Left ventricle myocardium superior (tissue), 1 donor: ENCODE results near the gene MTX3. TPM values are rescaled to one million over a fixed set of nuclear protein-coding genes. Genes with fewer than 3 reads are reported as not detected.

Experiments used
- ATAC-seq: fragments of 200-7000 bp; cut with Tn5 transposase; one replicate; pipeline ENCODE4 v1.9.1; 2020; ENCODE audit warnings: mild to moderate bottlenecking, moderate library complexity
- DNase-seq: peaks from one replicate; pipeline ENCODE4 v3.0.0-alpha.2; 2020
- intact Hi-C: fragments of 100-400 bp; cut with micrococcal nuclease; formaldehyde crosslinking; loops from one replicate; pipeline ENCODE4 v1.11.0; 2022
- total RNA-seq: library from RNA; stranded (reverse); fragmentation: NEBNext Ultra II Directional; extraction: Animal tissue kit (Norgen Biotek cat#: 25700); gene quantifications from one replicate; pipeline ENCODE4 v1.2.1, GENCODE V29; 2021
- donor health status: DM: no; HTN: yes; CAD: no; lungs with severe emphysema.

Gene MTX3
- total RNA-seq, 1 donor from 2014 or later: 10.6 TPM

- ATAC-seq (no peak), DNase-seq (no peak)
- intact Hi-C loops: no loop called here
Observed at GRCh38 chr5:79985288-79985687, 5.8 kb downstream of the MTX3 start.

GRCh38 chr5:79984363-79984762 lies 6.7 kb downstream of the MTX3 start:
- intact Hi-C loops: no loop called here
- no peak for DNase-seq
- ATAC-seq: no peak

DNA sequence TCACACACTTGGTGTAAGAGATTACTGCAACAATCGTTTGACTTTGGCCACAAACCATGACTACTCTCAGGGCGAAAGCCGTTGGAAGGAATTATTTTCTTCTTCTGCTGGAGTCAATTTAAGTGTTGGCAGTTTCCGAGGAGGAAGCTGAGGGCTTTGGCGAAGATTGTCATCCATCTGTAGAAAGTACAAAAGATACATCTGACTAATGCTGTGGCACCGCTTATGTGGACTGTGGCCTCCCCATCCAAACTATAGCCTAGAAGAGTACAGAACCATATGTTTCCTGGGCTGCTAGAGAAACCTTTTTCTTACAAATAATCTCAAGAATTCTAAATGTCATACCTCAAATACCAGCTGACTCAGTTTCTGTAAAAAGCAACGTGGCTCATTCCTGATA lies 7.4 kb downstream of the MTX3 start:
- no peak for DNase-seq
- intact Hi-C loops: no loop called here

DNA sequence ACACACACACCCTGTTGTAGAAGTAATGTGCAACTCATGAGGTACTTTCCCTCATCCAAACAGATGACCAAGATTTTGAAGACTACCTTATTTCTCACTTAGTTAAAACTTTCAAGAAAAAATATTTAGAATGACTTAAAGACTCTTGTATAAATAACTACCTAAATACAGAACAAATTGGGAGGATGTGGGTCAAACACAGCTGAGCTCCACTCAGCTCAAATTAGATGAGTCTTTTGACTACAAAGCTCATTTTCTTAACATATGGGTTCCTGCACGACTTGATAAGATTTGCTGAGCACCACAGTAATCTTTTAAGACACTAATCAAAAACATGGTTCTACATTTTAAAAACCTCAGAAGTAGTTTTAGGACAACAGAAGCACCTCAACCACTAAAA lies 8.9 kb downstream of the MTX3 start:
- DNase-seq (no peak), ATAC-seq (no peak)
- intact Hi-C loops: no loop called here

More for the DNA sequence above, 7.4 kb downstream of the MTX3 start:
- no peak for ATAC-seq

- intact Hi-C loops: no loop called here
- DNase-seq (no peak), ATAC-seq (no peak)
Observed at GRCh38 chr5:79976759-79977515, 14.1 kb downstream of the MTX3 start.

- ATAC-seq (no peak), DNase-seq (no peak)
- intact Hi-C loops: no loop called here
Observed at GRCh38 chr5:79975422-79975821, 15.6 kb downstream of the MTX3 start.

GRCh38 chr5:79974886-79975285 lies 16.2 kb downstream of the MTX3 start:
- ATAC-seq (peak; percentile 60), DNase-seq (no peak)
- intact Hi-C loops: no loop called here

GRCh38 chr5:79973996-79974395 lies 17.1 kb downstream of the MTX3 start:
- no peak for DNase-seq
- intact Hi-C loops: no loop called here
- ATAC-seq: no peak

DNA sequence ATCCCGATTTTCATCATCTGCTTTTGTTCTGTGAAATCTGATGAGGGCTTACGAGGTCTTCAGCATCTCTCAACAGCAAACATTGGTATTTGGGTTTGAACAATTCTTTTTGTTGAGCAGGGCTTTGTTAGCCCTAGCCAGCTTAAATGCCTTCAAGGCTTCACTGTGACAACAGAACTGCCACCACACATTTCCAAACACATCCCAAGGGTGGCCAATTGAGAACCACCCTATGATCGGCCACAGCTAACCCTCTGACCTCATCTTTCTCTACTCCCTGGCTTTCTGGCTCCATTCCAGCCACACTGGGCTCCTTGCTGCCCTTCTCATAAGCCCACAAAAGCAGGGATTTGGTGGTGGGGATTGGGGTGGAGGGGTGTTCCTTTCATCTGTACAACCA lies 17.6 kb downstream of the MTX3 start:
- intact Hi-C loops: no loop called here
- DNase-seq (no peak), ATAC-seq (no peak)

DNA sequence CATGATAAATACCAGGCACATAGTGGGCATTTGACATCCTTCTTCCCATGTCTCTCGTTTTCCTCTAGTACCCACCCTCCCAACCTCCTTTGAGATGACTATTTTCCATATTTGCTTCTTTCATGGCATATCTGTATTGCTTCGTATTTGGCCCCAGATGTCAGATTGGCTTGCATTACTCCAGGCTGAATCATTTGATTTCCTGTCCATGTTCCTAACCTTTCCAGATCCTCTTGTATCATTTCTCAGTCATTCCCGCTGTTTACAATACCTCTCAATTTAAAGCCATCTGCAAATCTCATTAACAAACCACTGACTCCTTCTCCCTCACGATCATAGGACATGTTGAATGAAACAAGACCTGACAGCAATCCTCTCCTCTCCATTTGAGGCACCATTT lies 19.9 kb downstream of the MTX3 start:
- intact Hi-C loops: no loop called here

GRCh38 chr5:79966448-79966847 lies 24.6 kb downstream of the MTX3 start:
- no peak for DNase-seq

More for the DNA sequence above, 19.9 kb downstream of the MTX3 start:
- DNase-seq (no peak), ATAC-seq (peak; percentile 32)

DNA sequence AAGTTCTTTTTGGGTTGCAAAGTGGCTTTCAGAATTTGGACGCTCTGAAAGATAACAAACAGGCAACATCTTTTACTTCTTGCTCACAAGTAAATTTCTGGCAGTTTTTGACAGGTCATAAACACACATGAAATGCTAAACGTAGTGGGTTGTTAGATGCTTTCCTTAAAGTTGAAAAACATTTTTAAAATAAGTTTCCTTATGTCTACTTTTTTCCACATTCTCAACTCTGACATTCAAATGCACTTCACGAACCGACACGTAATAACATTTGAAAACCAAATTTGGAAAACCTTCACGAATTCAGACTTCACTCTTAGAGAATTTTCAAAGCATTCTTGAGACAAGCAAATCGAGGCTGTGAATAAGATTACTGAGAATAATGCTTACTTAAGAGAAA lies 26.9 kb downstream of the MTX3 start:
- intact Hi-C loops: no loop called here
- no peak for DNase-seq
- ATAC-seq: no peak

More at GRCh38 chr5:79966448-79966847, 24.6 kb downstream of the MTX3 start:
- ATAC-seq: no peak
- intact Hi-C loops: no loop called here

DNA sequence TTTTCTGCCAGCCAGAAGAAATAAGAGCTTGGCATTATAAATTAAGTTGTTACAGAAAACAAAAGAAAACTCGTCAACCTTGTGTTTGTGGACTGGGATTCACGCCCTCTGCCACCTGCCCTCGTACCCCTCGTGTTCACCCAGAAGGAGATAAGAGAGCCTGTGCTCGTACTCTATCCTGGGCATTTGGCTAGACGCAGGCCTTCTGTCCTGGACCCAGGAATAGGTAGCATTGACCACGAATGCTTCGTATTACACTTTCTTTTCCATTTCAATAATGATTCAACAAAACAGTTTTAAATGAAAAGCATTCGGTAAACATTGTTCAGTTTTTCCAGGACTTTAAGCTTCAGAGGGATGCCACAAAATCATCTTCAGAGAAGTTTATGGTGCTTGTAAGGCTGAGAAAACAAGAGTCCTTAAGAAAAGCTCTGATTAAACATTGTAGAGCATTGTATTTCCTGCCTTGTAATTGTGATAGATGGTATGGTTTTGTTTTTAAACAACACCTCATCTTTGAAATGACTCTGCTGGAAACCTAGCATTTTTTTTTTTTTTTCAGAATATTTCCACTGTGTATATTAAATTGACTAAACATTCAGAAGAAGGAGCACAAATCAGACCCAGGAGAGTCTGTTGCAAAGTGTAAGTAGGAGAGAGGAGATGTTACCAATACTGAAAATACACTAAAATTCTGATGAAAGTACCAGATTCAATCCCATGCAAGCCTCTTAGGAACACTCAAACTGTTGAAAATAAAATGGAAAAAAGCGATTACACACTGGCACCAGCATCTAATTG lies 27.6 kb downstream of the MTX3 start:
- DNase-seq (no peak), ATAC-seq (no peak)
- intact Hi-C loops: no loop called here

GRCh38 chr5:79962575-79963222 lies 28.4 kb downstream of the MTX3 start:
- intact Hi-C loops: no loop called here
- ATAC-seq (no peak), DNase-seq (no peak)

- ATAC-seq (no peak), DNase-seq (no peak)
- intact Hi-C loops: no loop called here
Observed at GRCh38 chr5:79961716-79962574, 29.1 kb downstream of the MTX3 start.

GRCh38 chr5:79959407-79959806 lies 31.7 kb downstream of the MTX3 start:
- DNase-seq: no peak
- ATAC-seq: no peak
- intact Hi-C loops: no loop called here

DNA sequence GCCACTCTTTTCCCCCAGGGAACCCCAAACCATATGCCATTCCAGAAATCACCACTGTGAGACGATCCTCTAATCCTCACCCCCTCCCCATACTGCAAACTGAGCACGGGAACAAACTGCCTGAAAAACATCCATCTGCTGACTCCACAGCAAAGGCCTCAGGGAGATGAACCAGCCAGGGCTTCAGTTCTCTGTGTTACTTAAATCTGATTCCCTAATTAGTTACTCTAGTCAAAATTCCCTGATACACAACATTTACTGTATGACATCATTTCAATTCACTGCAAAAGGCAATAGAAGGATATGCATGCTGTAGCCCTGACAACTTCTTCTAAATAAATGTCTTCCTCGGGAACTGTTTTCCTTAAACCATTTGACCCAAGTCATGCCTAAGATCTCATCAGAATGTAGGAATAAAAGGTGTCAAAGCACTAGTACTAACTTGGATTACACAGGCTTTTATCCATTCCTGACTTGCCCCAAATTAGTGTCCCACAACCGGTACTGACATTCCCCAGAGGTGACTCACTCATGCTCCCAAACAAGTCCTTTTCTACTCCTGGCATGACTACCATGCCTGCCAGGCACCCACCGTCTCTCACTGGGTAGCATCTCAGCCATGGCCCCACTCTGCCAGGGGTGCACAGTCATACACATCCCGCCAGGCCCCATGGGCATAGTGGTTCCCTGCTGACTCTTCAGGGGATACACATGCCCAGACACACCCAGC lies 35.0 kb downstream of the MTX3 start:
- intact Hi-C loops: no loop called here

DNA sequence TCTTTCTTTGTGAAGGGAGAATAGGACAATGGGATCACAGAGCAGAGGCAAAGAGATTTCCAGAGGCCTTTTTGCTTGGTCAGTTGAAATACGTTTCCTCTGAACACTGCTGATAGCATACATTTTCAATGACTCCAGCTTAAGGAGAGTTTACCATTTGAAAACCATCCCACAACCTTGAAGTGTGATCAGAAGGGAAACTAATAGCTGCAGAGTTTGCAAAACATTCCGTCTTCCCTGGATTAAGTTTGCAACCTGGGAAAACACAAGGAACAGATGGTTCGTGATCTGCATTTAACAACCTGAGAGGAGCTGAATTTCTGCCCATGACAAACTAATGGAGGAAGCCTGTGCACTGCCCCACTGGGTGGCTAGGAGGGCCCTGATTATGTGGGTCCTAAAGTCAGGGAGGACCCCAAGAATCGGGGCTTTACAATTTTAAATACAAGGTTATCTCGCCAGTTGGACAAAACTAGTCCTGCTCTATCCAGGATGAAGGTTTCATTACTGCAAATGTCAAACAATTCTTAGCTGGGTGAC lies 35.6 kb downstream of the MTX3 start:
- intact Hi-C loops: no loop called here
- DNase-seq: no peak
- ATAC-seq: no peak

More for the DNA sequence above, 35.0 kb downstream of the MTX3 start:
- DNase-seq (no peak), ATAC-seq (no peak)
